ENCODE measurements around the gene PRAMEF1. TPM values are rescaled to one million over a fixed set of nuclear protein-coding genes. Genes with fewer than 3 reads are reported as not detected.

PRAMEF1 gene
- total and polyA plus RNA-seq, 2 of the 13 experiments (the other 11 are each of a cell fraction or from before 2014, with no cell fraction given) = not detected

GRCh38 chr1:12769031-12769430 is 22.2 kb upstream of the PRAMEF1 start:
- ATAC-seq (no peak), DNase-seq (ENCODE audit: low spot score) (no peak), FAIRE-seq (no peak)
- WGBS (ENCODE audit: low lambda C conversion rate) = 0% methylated on average over 2 of the region's 2 CpGs
- no peaks in the 10 kb centered on the region for H3K9me3 ChIP-seq (ENCODE audit: low read length)
- no TSS peak for BruUV-seq (replicated peaks)
- H3K36me3 ChIP-seq (replicated peaks in 1 of 2; ENCODE audit: control insufficient read depth in 1 of 2, insufficient read depth in 2 of 2, low read length in 2 of 2) = no peaks in the 10 kb centered on the region
- TF ChIP-seq ISX (CRISPR knock-in tag; conservative IDR thresholded peaks at IDR 0.05) (no peak), ZNF276 (CRISPR knock-in tag; IDR thresholded peaks at IDR 0.05; ENCODE audit: low read depth) (no peak), SATB2 (CRISPR knock-in tag; IDR thresholded peaks at IDR 0.05) (no peak), MTF1 (CRISPR knock-in tag; IDR thresholded peaks at IDR 0.05) (no peak), CBX2 (IDR thresholded peaks at IDR 0.05; ENCODE audit: low read depth, low read length) (no peak), CBX2 (CRISPR knock-in tag; IDR thresholded peaks at IDR 0.05; ENCODE audit: low read depth) (no peak)
- H3K4me1 ChIP-seq (ENCODE audit: insufficient read depth, low read length) = no peaks in the 10 kb centered on the region
- intact Hi-C loops (cut with micrococcal nuclease; ENCODE audit: unreplicated experiment) = no loop called here
- CTCF ChIA-PET (ENCODE audit: low intra/inter-chr PET ratio, low total read pairs) = no interaction called here
- no peak overlapping the region for H2AFZ ChIP-seq (ENCODE audit: low read length)
- H3K4me3 ChIP-seq (replicated peaks in 1 of 3; ENCODE audit: insufficient read depth in 1 of 3, low read depth in 2 of 3, low read length in 3 of 3) = no peak overlapping the region
- H3K27ac ChIP-seq (ENCODE audit: extremely low read length, insufficient read depth, low read length) = no peak overlapping the region
- H3K27me3 ChIP-seq (ENCODE audit: control insufficient read depth in 1 of 2, insufficient read depth in 2 of 2, low read length in 2 of 2) = peaks cover 1 to 27% of the 10 kb centered on the region in 2 experiments; a peak in 3 of 5 replicates
- POLR2A ChIA-PET = no interaction called here
- H3K9ac ChIP-seq (ENCODE audit: insufficient read depth, low read depth, low read length) = no peak overlapping the region
- H4K20me1 ChIP-seq (ENCODE audit: insufficient read depth, low read length) = no peaks in the 10 kb centered on the region
- H3K4me2 ChIP-seq (ENCODE audit: low read depth, low read length) = no peak overlapping the region
- in situ Hi-C loops (cut with HindIII; ENCODE audit: extremely low pct_ligation_motif_present, low pct_unique_long_range_greater_than_20kb) = no loop called here
- H3K79me2 ChIP-seq (ENCODE audit: insufficient read depth, low read length) = no peaks in the 10 kb centered on the region

GRCh38 chr1:12769976-12770505 is 21.2 kb upstream of the PRAMEF1 start:
- Histone ChIP-seq H3K9me3 (ENCODE audit: low read length) (no peaks in the 10 kb centered on the region), H4K20me1 (ENCODE audit: insufficient read depth, low read length) (no peaks in the 10 kb centered on the region), H2AFZ (ENCODE audit: low read length) (no peak overlapping the region), H3K4me1 (ENCODE audit: insufficient read depth, low read length) (no peaks in the 10 kb centered on the region), H3K27me3 (ENCODE audit: control insufficient read depth in 1 of 2, insufficient read depth in 2 of 2, low read length in 2 of 2) (peaks cover 1 to 33% of the 10 kb centered on the region in 2 experiments; a peak in 4 of 5 replicates), H3K4me2 (ENCODE audit: low read depth, low read length) (no peak overlapping the region), H3K9ac (ENCODE audit: insufficient read depth, low read depth, low read length) (no peak overlapping the region), H3K79me2 (ENCODE audit: insufficient read depth, low read length) (no peaks in the 10 kb centered on the region), H3K36me3 (replicated peaks in 1 of 2; ENCODE audit: control insufficient read depth in 1 of 2, insufficient read depth in 2 of 2, low read length in 2 of 2) (no peaks in the 10 kb centered on the region), H3K4me3 (replicated peaks in 1 of 3; ENCODE audit: insufficient read depth in 1 of 3, low read depth in 2 of 3, low read length in 3 of 3) (no peak overlapping the region), H3K27ac (ENCODE audit: extremely low read length, insufficient read depth, low read length) (no peak overlapping the region)
- intact Hi-C loops (cut with micrococcal nuclease; ENCODE audit: unreplicated experiment) = no loop called here
- ChIA-PET CTCF (ENCODE audit: low intra/inter-chr PET ratio, low total read pairs) (no interaction called here), POLR2A (no interaction called here)
- FAIRE-seq (no peak), ATAC-seq (no peak), DNase-seq (ENCODE audit: low spot score) (no peak)
- WGBS (ENCODE audit: low lambda C conversion rate) = 0% methylated on average over 5 of the region's 7 CpGs
- BruUV-seq (replicated peaks) = no TSS peak
- in situ Hi-C loops (cut with HindIII; ENCODE audit: extremely low pct_ligation_motif_present, low pct_unique_long_range_greater_than_20kb) = loop anchor here (10.0 kb wide), 1 partner anchor 495 kb away; no protein-coding TSS in a partner anchor
- TF ChIP-seq TERF1 (CRISPR knock-in tag; IDR thresholded peaks at IDR 0.05) (no peak), ZBTB33 (CRISPR knock-in tag; IDR thresholded peaks at IDR 0.05) (no peak), STAT5B (CRISPR knock-in tag; IDR thresholded peaks at IDR 0.05) (no peak), CHD2 (IDR thresholded peaks at IDR 0.05; ENCODE audit: low read depth, low read length) (no peak), ZNF777 (CRISPR knock-in tag; IDR thresholded peaks at IDR 0.05) (no peak), ZBTB43 (CRISPR knock-in tag; conservative IDR thresholded peaks at IDR 0.05) (no peak), FOSL1 (CRISPR knock-in tag; IDR thresholded peaks at IDR 0.05; ENCODE audit: borderline replicate concordance) (no peak), HOXA5 (CRISPR knock-in tag; IDR thresholded peaks at IDR 0.05) (no peak)

Measured in HepG2 (cell line).